Gastroesophageal sphincter (tissue), 4 donors: ENCODE results near the gene UXS1. TPM values are rescaled to one million over a fixed set of nuclear protein-coding genes. Genes with fewer than 3 reads are reported as not detected.
A peak's percentile ranks its signal among the peaks of the same experiment; 100 is the strongest.
"Not testable (repeated sequence)": the region's sequence is repeated elsewhere in the genome, so short reads cannot be mapped to it uniquely, and the experiment has no call there.

ENCODE experiments used
- ATAC-seq: fragments of 150-250 bp; one replicate; pipeline ENCODE4 v1.9.1; 2016; ENCODE audit warnings: mild to moderate bottlenecking, moderate library complexity
- H3K27ac ChIP-seq, 4 donors: fragments of 200-600 bp; sonication (generic) in 3 of 4; 1 replicate in 3 of 4; 2 replicates in 1 of 4; pipeline ENCODE4 v1.5.1; 2016 to 2019
- H3K27me3 ChIP-seq: fragments of 200-600 bp; sonication (generic); one replicate; pipeline ENCODE4 v1.5.1; 2019
- H3K36me3 ChIP-seq, 2 donors: fragments of 200-600 bp; sonication (generic); one replicate each; pipeline ENCODE4 v1.5.1; 2019; ENCODE audit warnings: control low read depth in 1 of 2
- H3K4me1 ChIP-seq, 3 donors: fragments of 200-600 bp; sonication (generic); 1 replicate in 2 of 3; 2 replicates in 1 of 3; pipeline ENCODE4 v1.5.1; 2016 to 2019; ENCODE audit warnings: control low read depth in 2 of 3
- H3K4me3 ChIP-seq, 2 donors: fragments of 200-600 bp; sonication (generic); one replicate each; pipeline ENCODE4 v1.5.1; 2019; ENCODE audit warnings: mild to moderate bottlenecking in 1 of 2, moderate library complexity in 1 of 2
- H3K9me3 ChIP-seq, 3 donors: fragments of 200-600 bp; sonication (generic); one replicate each; pipeline ENCODE4 v1.5.1; 2017 to 2019; ENCODE audit warnings: control low read depth in 2 of 3
- EP300 ChIP-seq: sonication (generic); formaldehyde crosslinking; IDR thresholded peaks from one replicate; pipeline ENCODE4 v1.6.1; 2017; ENCODE audit warnings: antibody characterized with exemption, mild to moderate bottlenecking
- POLR2A ChIP-seq, 2 donors: fragments of 450-650 bp; IDR thresholded peaks; one replicate each; pipeline ENCODE4 v1.6.1; 2017; ENCODE audit warnings: antibody characterized with exemption in 2 of 2, mild to moderate bottlenecking in 2 of 2, moderate library complexity in 1 of 2
- POLR2AphosphoS5 ChIP-seq: sonication (generic); formaldehyde crosslinking; IDR thresholded peaks from one replicate; pipeline ENCODE4 v1.6.1; 2017; ENCODE audit warnings: antibody characterized with exemption
- WGBS, 2 donors: methylation state at CpG; one replicate each; pipeline ENCODE4 v1.1.5; 2018; ENCODE audit warnings: low coverage in 1 of 2; 5-methylcytosine and 5-hydroxymethylcytosine counted together
- total RNA-seq, 4 donors: library from RNA; depleted of rRNA; stranded (reverse); fragments of >200 nt; gene quantifications; one replicate each; pipeline ENCODE4 v1.1.0, GENCODE V29; 2016
- TF ChIP-seq, protein P1 (sequence below), 4 experiments: fragments of 200-600 bp in 2 of 4; fragments of 450-650 bp in 2 of 4; sonication (generic) in 1 of 4; IDR thresholded peaks; one replicate each; pipeline ENCODE4 v1.5.1; 2017 to 2019; ENCODE audit warnings: antibody characterized with exemption in 4 of 4, mild to moderate bottlenecking in 2 of 4, moderate library complexity in 2 of 4

The UXS1 gene
- total RNA-seq, 4 donors from 2014 or later, result 34.7 to 58.9 (median 52.1) TPM

DNA sequence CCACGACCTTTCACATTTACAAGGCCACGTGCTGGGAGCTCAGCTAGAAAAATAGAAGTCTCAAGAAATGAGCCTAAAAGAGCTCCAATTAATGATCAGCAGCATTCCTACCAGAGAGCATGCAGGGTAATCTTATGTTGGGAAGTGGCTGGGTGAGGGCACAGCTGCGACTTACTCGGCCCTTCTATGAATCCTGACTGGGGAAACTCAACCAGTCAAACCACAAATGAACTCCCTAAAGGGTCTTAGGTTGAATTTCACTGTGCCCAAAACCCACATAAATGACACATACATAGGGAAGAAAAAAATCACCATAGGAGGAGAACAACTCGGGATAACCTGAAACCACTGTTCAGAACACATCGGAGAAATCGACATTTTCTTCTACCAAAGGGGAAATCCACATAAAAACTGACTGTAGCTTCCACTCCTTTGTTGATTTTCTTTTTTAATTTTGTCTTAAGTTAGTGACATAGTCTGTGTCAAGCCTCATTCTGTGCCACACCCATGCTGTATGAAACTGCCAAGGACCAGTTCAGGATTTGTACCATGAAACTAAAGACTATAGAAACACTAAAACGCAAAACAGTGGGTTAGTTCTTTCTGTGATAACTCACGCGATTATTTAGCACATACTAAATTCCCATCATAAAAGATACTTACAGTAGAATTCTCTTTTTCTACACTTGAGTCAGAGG is 54.7 kb downstream of the UXS1 start:
- H3K4me3 ChIP-seq, result no peak overlapping the region
- 66 to 73% methylated on average over 10 of the region's 10 CpGs for WGBS, 2 donors
- H3K27me3 ChIP-seq, result no peaks in the 10 kb centered on the region

DNA sequence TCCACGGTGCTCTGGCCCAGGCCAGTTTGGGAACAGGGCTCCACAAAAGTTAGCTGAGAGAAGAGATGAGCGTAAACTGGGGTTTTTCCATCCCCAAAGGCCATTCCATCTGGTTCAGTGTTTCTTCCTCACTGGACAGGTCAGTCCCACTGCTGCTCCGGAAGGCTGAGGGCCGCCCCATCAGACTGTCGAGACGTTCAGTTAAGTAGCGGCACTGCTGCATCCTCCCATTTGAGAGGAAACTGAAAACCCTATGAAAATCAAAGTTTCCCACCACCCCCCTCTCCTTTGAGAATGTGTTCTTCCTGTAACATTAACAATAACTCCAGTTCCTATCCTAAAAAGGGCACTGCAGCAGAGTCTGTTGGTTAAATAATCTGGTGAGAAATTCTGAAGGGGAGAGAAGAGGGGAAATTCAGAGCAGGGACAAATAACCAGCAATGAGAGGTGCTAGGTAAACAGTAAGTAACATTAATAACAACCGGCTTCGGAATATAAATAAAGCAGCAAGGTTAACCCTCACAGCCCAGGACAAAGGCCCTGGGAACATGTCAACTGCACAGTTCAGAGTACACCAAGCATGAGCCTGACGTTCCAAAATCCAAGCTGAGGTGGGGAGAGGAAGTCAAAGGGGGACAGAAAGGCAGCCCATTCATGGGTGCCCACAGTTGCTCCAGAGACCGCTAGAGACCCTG is 55.4 kb downstream of the UXS1 start:
- WGBS, 2 donors, result 17 to 39% methylated on average over 6 to 7 of the region's 11 CpGs
- Histone ChIP-seq H3K4me3 (peak overlapping the region; percentile 40), H3K4me1 (peaks cover 0 to 68% (median 9%) of the 10 kb centered on the region in 3 donors), H3K27ac (peak overlapping the region; percentile 86 to 88 (median 86)), H3K9me3 (no peaks in the 10 kb centered on the region), H3K27me3 (no peaks in the 10 kb centered on the region), H3K36me3 (no peaks in the 10 kb centered on the region)
- TF ChIP-seq, protein P1, sequence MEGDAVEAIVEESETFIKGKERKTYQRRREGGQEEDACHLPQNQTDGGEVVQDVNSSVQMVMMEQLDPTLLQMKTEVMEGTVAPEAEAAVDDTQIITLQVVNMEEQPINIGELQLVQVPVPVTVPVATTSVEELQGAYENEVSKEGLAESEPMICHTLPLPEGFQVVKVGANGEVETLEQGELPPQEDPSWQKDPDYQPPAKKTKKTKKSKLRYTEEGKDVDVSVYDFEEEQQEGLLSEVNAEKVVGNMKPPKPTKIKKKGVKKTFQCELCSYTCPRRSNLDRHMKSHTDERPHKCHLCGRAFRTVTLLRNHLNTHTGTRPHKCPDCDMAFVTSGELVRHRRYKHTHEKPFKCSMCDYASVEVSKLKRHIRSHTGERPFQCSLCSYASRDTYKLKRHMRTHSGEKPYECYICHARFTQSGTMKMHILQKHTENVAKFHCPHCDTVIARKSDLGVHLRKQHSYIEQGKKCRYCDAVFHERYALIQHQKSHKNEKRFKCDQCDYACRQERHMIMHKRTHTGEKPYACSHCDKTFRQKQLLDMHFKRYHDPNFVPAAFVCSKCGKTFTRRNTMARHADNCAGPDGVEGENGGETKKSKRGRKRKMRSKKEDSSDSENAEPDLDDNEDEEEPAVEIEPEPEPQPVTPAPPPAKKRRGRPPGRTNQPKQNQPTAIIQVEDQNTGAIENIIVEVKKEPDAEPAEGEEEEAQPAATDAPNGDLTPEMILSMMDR (IDR thresholded peaks at IDR 0.05), result no peak
- no peak for TF ChIP-seq EP300
- no peak for TF ChIP-seq POLR2AphosphoS5
- TF ChIP-seq POLR2A (IDR thresholded peaks at IDR 0.05), result no peak
- peak; percentile 51 for ATAC-seq

More for the DNA sequence above, 54.7 kb downstream of the UXS1 start:
- Histone ChIP-seq H3K27ac (peak overlapping the region; percentile 86 to 88 (median 86)), H3K36me3 (no peaks in the 10 kb centered on the region), H3K4me1 (peaks cover 0 to 75% (median 13%) of the 10 kb centered on the region in 3 donors), H3K9me3 (no peaks in the 10 kb centered on the region)
- no peak for ATAC-seq
- TF ChIP-seq EP300, result no peak
- TF ChIP-seq, protein P1 (IDR thresholded peaks at IDR 0.05), result no peak
- TF ChIP-seq POLR2AphosphoS5, result no peak

DNA sequence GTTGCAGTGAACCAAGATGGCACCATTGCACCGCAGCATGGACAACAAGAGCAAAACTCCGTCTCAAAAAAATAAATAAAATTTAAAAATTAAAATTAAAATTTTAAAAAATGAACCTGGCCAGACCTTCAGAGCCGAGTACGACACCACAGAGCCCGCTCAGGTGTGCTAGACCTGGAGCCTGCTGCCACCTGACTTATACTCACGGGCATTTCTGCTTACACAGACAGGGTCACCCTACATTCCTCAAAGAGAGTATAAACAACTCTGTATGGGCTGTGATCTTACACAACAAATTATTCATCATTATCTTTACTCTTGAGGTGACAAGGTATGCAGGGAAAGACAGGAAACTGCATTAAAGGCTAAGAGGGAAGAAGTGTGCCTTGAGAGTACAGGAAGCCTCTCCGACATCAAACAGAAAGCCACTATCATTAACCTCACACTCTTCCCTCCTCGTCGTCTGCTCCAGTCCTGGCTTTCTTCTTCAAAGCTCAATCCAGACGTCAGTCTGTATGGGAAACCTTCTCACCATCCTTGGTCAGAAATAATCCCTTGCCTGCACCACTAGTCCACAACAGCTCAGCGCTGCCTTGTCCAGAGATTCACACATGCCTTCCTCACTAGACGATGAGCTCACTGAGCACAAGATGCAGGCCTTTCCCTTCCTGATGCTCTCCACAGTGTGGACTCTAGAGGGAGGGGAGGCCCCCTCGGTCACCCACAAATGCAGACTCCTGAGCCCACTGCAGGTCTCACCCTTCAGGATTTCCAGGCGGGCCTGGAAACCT is 56.2 kb downstream of the UXS1 start:
- Histone ChIP-seq H3K27ac (peak overlapping the region; percentile 86 to 88 (median 86)), H3K36me3 (no peaks in the 10 kb centered on the region), H3K4me3 (peak overlapping the region; percentile 40), H3K4me1 (peaks cover 0 to 60% (median 9%) of the 10 kb centered on the region in 3 donors), H3K9me3 (no peaks in the 10 kb centered on the region), H3K27me3 (no peaks in the 10 kb centered on the region)
- ATAC-seq, result peak; percentile 73
- no peak for TF ChIP-seq POLR2A (IDR thresholded peaks at IDR 0.05)
- no peak for TF ChIP-seq EP300
- peak; percentile 39 for TF ChIP-seq POLR2AphosphoS5
- TF ChIP-seq, protein P1 (IDR thresholded peaks at IDR 0.05), result peak in 2 of 4 experiments; percentile 7 to 33
- WGBS, 2 donors, result 55 to 68% methylated on average over 9 to 12 of the region's 14 CpGs

- H3K27me3 ChIP-seq, H3K4me3 ChIP-seq, ATAC-seq, H3K27ac ChIP-seq, H3K9me3 ChIP-seq: not testable (repeated sequence)
- WGBS, 2 donors, result no CpG with 5 or more reads among the region's 14 CpGs
- Histone ChIP-seq H3K4me1 (peaks cover 0 to 13% (median 0%) of the 10 kb centered on the region in 3 donors), H3K36me3 (peaks cover 0 to 23% of the 10 kb centered on the region in 2 donors)
Measured at GRCh38 chr2:106131192-106131591, 62.9 kb downstream of the UXS1 start.
